ENCODE data around the gene ABI3BP. TPM values are rescaled to one million over a fixed set of nuclear protein-coding genes. Genes with fewer than 3 reads are reported as not detected.

The ABI3BP gene
- total and polyA plus RNA-seq, 7 donors = 1.6 to 23.9 (median 6.9) TPM

DNA sequence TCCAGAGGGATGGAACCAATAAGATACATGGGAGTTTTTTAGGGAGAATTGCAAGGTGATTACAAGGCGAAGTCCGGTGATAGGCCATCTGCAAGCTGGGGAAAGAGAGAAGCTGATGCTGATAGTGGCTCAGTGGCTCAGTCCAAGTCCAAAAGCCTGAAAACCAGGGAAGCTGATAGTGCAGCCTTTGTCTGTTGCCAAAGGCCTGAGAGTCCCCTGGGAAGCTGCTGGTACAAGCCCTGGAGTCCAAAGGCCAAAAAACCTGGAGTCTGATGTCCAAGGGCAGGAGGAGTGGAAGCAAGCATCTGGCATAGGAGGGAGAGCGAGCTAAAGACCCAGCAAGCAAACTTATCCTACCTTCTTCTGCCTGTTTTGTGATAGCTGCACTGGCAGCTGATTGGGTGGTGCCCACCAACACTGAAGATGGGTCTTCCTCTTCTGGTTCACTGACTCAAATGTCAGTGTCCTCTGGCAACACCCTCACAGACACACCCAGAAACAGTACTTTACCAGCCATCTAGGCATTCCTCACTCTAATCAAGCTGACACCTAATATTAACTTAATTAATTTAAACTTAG is 267.2 kb downstream of the ABI3BP start:
- H3K4me3 ChIP-seq = no peak overlapping the region
- intact Hi-C loops (cut with DNase I) = no loop called here
- H3K27me3 ChIP-seq (ENCODE audit: insufficient read depth in 3 of 3, low read length in 2 of 3) = no peaks in the 10 kb centered on the region
- ATAC-seq (no peak), DNase-seq (no peak)
- no peaks in the 10 kb centered on the region for H3K4me1 ChIP-seq
- H3K9me3 ChIP-seq = no peaks in the 10 kb centered on the region
- H3K36me3 ChIP-seq (ENCODE audit: insufficient read depth in 1 of 2, low read depth in 1 of 2) = peaks cover 0 to 77% of the 10 kb centered on the region in 2 donors
- TF ChIP-seq, protein P1, sequence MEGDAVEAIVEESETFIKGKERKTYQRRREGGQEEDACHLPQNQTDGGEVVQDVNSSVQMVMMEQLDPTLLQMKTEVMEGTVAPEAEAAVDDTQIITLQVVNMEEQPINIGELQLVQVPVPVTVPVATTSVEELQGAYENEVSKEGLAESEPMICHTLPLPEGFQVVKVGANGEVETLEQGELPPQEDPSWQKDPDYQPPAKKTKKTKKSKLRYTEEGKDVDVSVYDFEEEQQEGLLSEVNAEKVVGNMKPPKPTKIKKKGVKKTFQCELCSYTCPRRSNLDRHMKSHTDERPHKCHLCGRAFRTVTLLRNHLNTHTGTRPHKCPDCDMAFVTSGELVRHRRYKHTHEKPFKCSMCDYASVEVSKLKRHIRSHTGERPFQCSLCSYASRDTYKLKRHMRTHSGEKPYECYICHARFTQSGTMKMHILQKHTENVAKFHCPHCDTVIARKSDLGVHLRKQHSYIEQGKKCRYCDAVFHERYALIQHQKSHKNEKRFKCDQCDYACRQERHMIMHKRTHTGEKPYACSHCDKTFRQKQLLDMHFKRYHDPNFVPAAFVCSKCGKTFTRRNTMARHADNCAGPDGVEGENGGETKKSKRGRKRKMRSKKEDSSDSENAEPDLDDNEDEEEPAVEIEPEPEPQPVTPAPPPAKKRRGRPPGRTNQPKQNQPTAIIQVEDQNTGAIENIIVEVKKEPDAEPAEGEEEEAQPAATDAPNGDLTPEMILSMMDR (IDR thresholded peaks at IDR 0.05) = no peak
- 93 to 100% (median 97%) methylated on average over 3 of the region's 3 CpGs for WGBS, 3 donors
- no peak overlapping the region for H3K27ac ChIP-seq

DNA sequence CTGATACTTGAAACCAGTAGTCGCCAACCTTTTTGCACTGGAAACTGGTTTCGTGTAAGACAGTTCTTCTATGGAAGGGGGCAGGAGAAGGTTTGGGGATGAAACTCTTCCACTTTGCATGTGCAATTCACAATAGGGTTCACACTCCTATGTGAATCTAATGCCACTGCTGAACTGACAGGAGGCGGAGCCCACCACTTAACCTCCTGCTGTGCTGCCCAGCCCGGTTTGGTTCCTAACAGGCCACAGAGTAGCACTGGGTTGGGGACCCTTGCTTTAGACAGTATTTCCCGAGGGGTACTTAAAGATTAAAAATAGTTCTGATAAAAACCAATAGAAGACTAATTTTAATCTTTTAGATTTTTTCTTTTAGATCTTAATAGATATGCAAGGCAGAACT is 272.8 kb downstream of the ABI3BP start:
- WGBS, 3 donors = 73 to 79% (median 78%) methylated on average over 5 of the region's 5 CpGs

DNA sequence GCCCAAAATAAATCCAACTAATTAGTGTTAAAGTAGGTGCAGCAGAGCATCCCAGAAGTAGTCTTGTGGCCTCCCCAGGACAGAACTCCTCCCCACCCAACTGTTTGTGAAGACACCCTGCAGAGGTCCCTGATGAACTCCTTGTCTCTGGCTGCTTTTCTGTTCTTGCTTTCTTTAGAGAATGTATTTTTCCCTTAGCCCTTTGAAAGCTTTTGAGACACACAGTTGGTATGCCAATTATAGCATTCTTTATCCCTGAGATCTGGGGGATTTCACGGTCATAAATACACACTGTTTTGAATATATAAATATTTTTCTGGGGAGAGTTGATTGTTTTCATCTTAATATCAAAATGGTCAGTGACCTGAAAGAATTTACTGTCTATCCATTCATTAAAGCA is 274.1 kb downstream of the ABI3BP start:
- Histone ChIP-seq H3K4me1 (peaks cover 8% of the 10 kb centered on the region), H3K4me3 (no peak overlapping the region), H3K9me3 (no peaks in the 10 kb centered on the region), H3K27me3 (ENCODE audit: insufficient read depth in 3 of 3, low read length in 2 of 3) (no peaks in the 10 kb centered on the region), H3K27ac (no peak overlapping the region), H3K36me3 (ENCODE audit: insufficient read depth in 1 of 2, low read depth in 1 of 2) (peaks cover 2 to 85% of the 10 kb centered on the region in 2 donors)
- intact Hi-C loops (cut with DNase I) = loop anchor here in 1 of 2 donors (10.0 kb wide), 1 partner anchor 314 kb away; the partner anchor contains the start of genes LNP1 and TOMM70
- TF ChIP-seq, protein P1 (IDR thresholded peaks at IDR 0.05) = no peak
- 25 to 50% (median 30%) methylated on average over 1 of the region's 1 CpG for WGBS, 3 donors
- ATAC-seq (no peak), DNase-seq (no peak)

More for the DNA sequence above, 272.8 kb downstream of the ABI3BP start:
- TF ChIP-seq, protein P1 (IDR thresholded peaks at IDR 0.05) = no peak
- DNase-seq (no peak), ATAC-seq (no peak)
- Histone ChIP-seq H3K4me3 (no peak overlapping the region), H3K27me3 (ENCODE audit: insufficient read depth in 3 of 3, low read length in 2 of 3) (no peaks in the 10 kb centered on the region), H3K27ac (no peak overlapping the region), H3K9me3 (no peaks in the 10 kb centered on the region), H3K36me3 (ENCODE audit: insufficient read depth in 1 of 2, low read depth in 1 of 2) (peaks cover 2 to 83% of the 10 kb centered on the region in 2 donors), H3K4me1 (peaks cover 8% of the 10 kb centered on the region)
- intact Hi-C loops (cut with DNase I) = no loop called here

DNA sequence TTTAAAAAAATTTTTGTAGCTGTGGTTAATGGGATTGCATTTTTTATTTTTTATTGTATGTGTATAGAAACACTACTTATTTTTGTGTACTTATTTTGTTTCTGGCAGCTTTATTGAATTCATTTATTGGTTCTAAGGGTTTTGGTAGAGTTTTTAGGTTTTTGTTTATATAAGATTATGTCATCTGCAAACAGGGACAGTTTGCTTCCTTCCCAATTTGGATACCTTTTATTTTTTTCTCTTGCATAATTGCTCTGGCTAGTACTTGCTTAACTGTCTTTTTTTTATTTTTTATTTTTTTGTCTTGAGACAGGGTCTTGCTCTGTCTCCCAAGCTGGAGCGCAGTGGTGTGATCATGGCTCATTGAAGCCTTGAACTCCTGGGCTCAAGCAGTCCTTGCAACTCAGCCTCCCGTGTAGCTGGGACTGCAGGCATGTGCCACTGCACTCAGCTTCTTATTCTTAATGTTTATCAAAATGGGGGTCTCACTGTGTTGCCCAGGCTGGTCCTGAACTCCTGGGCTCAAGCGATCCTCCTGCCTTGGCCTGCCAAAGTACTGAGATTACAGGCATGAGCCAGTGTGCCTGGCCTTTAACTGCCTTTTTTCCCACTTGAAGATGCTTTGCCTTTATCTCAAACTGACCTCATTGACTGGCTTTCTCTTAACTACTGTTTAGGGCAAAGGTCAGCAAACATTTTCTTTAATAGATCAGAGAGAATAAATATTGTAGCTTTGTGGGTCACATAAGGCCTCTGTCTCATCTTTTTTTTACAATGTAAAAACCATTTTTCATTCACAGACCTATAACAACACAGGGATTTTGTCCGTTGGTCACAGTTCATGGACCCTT is 275.4 kb downstream of the ABI3BP start:
- Histone ChIP-seq H3K4me3 (no peak overlapping the region), H3K4me1 (peaks cover 10% of the 10 kb centered on the region), H3K9me3 (no peaks in the 10 kb centered on the region), H3K36me3 (ENCODE audit: insufficient read depth in 1 of 2, low read depth in 1 of 2) (peaks cover 2 to 80% of the 10 kb centered on the region in 2 donors), H3K27me3 (ENCODE audit: insufficient read depth in 3 of 3, low read length in 2 of 3) (no peaks in the 10 kb centered on the region), H3K27ac (no peak overlapping the region)
- intact Hi-C loops (cut with DNase I) = loop anchor here in 1 of 2 donors (10.0 kb wide), 1 partner anchor 313 kb away; the partner anchor contains the start of genes LNP1 and TOMM70
- no peak for DNase-seq
- no peak for ATAC-seq
- 91 to 97% (median 96%) methylated on average over 4 of the region's 4 CpGs for WGBS, 3 donors
- TF ChIP-seq, protein P1 (IDR thresholded peaks at IDR 0.05) = no peak

All from psoas muscle (tissue), 8 donors.